ENCODE measurements around the gene LRRC75A.
"Not testable (repeated sequence)": the region's sequence is repeated elsewhere in the genome, so short reads cannot be mapped to it uniquely, and the experiment has no call there.

DNA sequence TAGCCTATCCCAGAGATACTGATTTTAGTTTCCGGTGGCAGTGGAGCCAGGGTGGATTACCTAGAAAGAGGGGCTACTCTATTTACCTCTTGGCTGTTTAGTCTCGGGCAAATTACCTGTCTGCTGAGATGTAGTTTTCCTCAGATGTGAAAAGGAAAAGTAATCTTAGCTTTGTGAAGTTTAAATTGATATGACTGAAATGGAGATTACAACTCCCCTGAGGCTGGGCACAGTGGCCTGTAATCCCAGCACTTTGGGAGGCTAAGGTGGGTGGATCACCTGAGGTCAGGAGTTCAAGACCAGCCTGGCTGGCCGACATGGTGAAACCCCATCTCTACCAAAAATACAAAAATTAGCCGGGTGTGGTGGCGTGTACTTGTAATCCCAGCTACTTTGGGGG lies 51.6 kb downstream of the LRRC75A start:
- TF ChIP-seq, protein P1, sequence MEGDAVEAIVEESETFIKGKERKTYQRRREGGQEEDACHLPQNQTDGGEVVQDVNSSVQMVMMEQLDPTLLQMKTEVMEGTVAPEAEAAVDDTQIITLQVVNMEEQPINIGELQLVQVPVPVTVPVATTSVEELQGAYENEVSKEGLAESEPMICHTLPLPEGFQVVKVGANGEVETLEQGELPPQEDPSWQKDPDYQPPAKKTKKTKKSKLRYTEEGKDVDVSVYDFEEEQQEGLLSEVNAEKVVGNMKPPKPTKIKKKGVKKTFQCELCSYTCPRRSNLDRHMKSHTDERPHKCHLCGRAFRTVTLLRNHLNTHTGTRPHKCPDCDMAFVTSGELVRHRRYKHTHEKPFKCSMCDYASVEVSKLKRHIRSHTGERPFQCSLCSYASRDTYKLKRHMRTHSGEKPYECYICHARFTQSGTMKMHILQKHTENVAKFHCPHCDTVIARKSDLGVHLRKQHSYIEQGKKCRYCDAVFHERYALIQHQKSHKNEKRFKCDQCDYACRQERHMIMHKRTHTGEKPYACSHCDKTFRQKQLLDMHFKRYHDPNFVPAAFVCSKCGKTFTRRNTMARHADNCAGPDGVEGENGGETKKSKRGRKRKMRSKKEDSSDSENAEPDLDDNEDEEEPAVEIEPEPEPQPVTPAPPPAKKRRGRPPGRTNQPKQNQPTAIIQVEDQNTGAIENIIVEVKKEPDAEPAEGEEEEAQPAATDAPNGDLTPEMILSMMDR (IDR thresholded peaks at IDR 0.05), result not testable (repeated sequence)
- TF ChIP-seq POLR2A, POLR2AphosphoS5 (IDR thresholded peaks at IDR 0.05): not testable (repeated sequence)

Measured in prostate gland (tissue), 2 donors.